HG03432 (cell line): ENCODE results near the gene MCF2L2.

Source experiments
- ATAC-seq: cut with Tn5 transposase; IDR thresholded peaks from one replicate; pipeline ENCODE4 v1.9.1; 2021; ENCODE audit warnings: mild to moderate bottlenecking, moderate library complexity; ENCODE audit not compliant: unreplicated experiment

MCF2L2 gene

DNA sequence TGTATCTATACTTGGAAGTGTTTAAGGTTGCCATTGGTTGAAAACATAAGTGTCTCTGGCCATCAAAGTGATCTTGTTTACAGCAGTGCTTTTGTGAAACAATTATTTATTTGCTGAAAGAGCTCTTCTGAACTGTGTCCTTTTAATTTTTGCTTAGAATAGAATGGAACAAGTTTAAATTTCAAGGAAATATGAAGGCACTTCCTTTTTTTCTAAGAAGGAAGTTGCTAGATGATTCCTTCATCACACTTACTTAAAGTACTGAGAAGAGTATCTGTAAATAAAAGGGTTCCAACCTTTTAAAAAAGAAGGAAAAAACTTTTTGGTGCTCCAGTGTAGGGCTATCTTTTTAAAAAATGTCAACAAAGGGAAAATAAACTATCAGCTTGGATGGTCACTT is 155.6 kb downstream of the MCF2L2 start:
- ATAC-seq: no peak

DNA sequence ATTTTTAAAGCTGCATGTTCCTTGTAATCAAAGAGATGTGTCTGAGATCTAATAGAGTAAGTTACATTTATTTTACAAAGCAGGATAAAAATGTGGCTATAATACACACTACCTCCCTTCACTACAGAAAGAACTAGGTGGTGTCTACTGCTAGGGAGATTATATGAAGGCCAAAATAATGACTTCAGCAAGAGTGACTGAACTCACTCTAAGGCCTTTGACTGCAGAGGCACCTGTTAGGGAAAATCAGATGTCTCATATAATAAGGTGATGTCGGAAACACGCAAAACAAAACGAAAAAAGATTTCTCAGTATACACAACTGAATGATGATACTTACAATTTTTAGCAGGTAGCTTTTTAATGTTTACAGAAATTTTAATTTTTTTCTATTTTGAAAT is 156.3 kb downstream of the MCF2L2 start:
- no peak for ATAC-seq

DNA sequence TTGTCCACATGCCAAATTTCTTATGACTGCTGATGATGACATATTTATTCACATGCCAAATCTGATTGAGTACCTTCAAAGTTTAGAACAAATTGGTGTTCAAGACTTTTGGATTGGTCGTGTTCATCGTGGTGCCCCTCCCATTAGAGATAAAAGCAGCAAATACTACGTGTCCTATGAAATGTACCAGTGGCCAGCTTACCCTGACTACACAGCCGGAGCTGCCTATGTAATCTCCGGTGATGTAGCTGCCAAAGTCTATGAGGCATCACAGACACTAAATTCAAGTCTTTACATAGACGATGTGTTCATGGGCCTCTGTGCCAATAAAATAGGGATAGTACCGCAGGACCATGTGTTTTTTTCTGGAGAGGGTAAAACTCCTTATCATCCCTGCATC is 158.1 kb downstream of the MCF2L2 start:
- ATAC-seq: no peak

DNA sequence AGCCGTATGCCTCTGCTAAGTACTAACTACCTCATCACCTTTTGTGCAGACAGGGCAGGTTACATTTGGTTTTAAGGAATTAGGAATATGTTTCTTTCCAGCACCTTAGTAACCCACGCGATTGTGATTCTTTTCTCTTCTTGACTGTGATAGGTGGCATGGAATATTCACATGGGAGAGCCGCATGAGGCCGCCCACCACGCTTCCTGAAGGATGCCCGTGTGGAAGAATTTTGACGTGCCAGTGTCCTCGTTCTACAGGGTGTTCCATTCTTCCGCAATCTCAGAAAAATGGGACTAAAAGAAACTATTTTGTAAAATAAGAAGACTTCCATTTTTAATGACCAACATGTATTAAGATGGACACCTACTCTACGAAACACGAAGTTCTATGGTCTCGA is 159.1 kb downstream of the MCF2L2 start:
- ATAC-seq: no peak

DNA sequence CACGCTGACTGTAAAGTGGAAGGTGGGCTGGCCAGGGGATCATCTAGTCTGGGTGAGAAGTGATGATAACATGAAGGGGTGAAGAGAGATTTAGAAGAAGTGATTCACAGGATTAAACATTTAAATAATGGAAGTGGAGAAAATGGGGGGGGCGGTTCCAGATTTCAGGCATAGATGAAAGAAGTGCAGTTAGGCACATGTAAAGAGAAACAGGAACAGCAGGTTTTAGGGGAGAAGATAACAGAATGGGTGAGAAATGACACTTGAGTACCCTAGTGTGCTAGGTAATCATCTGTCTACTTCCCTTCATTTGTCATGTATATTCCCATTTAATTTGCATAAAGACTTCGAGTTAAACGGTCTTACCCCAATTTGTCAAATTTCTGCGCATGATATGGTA is 160.1 kb downstream of the MCF2L2 start:
- no peak for ATAC-seq

DNA sequence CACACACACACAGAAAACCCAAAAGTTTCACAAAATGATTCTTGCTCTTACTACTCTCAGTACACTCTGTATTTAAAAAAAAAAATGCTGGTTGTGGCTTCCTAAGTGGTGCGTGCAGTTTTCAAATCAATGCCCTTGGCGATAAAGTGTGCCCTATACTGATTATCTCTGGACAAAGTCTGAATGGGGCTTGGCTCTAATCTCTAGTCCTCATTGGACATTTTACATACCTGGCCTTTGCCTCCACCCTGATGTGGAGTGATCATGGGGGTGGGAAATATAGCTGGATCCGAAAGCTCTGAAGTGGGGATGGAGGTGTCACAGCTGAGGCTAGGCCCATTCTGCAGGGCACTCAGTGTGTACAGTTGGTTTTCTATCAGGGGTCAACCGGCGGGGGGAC is 161.3 kb downstream of the MCF2L2 start:
- no peak for ATAC-seq

DNA sequence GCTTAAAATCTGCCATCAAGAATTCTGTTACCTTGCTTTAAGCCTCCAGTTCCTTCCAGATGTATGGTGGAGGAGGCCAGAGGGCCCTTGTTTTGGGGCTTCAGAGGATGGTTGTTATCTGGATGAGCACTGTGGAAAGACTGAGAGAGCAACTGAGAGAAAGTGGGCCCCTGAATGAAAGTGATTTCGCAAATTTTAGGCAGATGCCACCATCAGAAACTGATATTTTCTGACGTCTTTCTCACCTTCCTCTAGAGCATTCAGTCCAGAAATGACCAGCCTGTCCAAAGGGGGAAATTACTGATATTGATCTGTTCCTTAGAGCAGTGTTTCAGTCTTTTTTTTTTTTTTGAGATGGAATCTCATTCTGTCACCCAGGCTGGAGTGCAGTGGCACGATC is 162.0 kb downstream of the MCF2L2 start:
- ATAC-seq: no peak

DNA sequence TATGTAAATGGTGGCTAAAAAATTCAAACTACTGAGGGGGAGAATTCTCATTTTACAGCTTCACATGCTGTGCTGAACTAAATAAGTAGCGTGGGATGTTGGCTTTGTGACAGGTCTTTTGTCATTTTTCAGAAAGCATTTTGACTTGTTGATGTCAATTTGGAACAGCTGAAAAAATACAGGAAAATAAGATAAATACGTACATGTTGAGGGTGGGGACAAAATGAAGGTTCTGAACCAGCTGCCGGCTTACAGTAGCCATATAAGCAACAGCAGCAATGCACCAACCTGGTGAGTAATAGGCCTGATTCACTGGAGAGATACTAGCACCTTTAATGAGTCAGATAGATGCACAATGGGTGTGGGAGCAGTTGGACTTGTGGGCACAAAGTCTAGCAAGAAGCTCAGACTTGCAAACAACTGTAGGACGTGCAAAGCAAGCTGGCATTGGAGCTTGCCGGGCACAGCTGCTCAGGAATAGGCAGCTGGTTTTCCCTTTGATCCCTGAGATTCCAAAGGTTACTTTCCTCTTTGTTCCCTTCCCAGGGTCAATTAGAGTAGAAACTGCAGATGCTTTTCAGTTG is 162.5 kb downstream of the MCF2L2 start:
- ATAC-seq: no peak

DNA sequence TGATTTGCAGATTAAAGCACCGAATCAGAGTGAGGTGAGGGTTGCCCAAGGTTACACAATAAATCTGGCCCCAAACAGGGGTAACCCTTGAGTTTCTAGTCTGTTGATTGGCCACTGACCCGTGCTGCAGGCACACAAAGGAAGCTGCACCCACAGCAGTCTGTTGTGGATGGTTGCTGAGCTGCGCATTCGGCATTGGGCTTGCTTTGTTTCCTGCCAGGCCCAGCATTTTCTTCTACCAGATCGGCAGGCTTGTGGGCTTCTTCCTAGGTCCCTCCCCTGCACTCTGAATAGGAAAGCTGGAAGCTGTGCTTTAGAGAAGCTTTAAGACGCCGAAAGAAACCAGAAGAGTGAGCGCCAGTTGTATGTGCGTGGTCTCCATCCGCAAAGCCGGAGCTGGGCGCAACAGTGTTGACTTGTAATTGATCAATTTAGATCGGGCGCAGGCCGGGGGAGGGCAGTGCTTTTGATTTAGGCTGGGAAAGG is 163.2 kb downstream of the MCF2L2 start:
- ATAC-seq: no peak

DNA sequence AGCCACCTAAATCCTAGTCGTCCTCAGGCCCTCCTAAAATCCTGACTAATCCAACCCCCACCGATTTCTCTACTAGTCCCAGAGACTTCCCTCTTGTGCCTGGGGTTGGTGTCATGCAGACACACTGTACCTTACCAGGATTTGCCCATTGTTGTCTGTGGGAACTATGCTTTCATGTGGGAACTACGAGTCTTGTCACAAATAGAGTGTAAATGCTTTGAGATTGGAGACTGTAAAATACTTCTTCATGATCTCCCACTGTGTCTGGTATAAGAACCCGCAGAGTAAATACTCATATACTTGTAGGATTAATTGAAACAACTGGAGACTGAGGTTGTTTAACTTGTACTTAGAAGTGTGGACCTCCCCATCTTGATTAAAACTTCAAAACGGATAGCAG is 164.2 kb downstream of the MCF2L2 start:
- ATAC-seq: no peak

DNA sequence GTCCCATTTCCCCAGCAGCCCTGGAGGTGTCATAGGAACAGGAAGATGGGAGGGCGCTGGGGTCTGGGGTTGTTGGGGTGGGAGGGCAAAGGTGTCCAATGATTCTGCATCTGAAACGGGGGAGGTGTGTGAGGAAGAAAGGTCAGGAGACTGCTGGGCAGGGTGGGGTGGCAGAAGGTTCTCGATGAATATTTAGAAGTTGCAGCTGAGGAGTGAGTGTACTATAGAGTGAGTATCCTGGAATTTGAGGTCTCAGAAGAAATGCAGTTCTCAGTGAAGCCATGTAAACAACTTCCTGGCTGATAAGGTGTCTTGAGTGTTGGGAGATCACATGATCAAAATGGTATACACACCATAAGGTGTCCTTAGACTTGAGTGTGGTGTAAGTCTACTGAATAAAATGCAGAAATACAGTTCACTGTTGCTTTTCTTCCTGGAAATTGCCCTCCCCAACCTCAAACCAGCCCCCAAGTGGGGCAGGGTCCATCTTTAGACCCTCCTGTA is 165.5 kb downstream of the MCF2L2 start:
- ATAC-seq: no peak

DNA sequence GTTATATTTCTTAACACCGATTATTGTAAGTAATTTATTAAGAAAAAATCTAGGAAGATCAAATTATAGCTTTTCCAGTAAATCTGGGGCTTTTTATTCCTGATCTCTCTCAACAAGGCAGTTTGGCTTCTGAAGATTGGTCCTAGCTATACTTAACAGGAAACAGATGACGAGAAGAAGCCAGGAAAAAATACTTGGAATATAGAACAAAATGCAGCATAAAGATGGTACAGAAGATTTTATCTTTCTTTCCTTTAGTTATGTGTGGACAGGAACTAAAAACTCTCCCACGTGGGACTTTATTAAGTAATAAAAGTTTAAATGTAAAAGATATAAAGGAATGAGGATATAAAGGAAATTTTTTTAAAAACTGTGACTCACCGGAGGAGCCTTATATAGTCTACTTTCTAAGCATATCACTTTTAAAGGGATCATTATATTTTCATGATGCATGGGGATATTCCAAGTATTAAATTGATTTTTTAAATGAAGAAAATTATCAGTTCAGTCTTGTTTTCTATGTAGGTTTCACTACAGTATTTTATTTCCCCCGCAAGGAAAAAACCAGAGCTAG is 167.2 kb downstream of the MCF2L2 start:
- ATAC-seq: no peak

DNA sequence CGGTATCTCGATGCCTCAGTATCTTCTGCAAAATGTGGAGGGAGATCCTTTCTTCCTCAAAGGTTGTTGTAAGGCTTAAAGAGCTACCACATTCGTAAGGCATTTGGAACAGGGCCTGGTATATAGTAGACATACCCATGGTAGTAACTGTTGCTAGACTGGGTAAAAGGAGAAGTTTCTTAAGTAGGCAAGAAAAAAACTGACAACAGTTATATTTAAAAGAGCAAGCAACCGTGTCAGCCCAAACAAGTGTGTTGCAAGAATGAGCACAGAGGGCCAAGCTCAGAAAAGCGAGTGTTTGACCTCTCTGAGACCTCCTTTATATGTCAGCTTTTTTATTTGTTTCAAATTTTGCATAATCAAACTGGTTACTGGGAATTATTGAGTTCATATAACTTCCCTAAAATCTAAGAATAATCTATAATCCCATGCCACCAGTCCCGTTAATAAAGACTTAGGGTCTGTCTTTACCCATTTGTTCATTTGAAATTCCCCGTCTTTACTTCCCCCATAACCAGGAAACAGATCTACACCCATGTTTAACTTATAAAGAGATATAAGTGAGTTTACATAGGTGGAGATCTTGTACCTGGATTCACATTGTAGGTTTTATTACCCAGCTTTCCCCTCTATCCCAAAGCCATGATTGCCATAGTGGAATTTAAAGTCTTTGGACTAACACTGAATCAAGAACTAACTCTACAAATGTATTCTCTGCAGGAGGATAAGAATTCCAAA is 168.1 kb downstream of the MCF2L2 start:
- no peak for ATAC-seq

DNA sequence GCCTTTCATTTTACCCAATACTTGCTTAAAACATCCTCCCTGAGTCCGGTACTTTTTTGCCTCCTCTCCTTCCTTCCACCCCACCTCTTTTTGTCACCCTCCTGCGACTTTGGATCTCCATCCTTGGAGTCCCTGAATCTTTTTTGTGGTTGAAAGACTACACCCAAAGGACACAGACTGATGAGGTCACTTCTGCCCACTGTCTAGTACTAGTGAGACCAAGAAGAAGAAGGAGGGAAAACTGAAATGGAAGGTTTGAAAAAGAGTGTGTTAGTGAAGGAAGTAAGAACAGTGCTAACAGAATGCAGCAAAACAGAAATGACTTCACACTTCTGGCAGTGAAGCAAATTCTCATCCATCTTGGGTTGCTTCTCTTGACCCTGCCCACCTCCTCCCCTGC is 168.8 kb downstream of the MCF2L2 start:
- no peak for ATAC-seq

DNA sequence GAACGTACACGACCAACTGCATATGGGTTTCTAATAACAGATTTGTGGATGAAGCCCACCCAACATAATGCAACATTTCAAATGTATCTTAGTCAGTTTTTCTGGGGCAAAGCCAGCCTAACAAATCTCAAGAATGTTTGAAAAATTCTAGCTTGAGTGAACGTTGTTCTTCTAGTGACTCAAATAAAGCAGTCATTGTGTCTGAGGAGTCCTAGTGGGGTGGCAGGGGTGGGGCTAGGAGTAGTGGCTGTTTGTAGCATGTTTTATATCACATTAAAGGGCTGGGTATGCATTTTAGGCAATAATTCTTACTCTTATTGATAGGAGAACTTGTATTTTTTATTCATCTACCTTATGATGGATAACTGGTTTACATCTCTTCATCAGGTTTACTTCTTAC is 169.3 kb downstream of the MCF2L2 start:
- no peak for ATAC-seq

DNA sequence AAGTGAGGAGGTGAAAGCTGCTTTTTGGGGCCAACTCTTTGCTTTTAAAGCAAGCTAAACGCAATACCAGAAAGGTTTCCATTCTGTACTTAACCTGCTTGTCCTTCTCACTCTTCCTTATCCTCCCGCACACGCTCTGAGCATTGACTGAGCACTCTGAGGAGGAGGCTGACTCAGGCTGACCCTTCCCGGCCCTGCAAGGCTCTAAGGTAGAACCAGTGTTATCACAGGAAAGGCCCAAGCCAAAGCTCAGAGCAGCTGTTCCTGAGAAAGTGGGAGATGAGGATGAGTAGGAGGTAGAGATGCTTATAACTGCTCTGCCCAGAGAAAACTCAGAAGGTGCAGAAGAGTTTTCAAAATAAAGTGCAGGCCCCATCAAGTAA is 173.1 kb downstream of the MCF2L2 start:
- no peak for ATAC-seq

DNA sequence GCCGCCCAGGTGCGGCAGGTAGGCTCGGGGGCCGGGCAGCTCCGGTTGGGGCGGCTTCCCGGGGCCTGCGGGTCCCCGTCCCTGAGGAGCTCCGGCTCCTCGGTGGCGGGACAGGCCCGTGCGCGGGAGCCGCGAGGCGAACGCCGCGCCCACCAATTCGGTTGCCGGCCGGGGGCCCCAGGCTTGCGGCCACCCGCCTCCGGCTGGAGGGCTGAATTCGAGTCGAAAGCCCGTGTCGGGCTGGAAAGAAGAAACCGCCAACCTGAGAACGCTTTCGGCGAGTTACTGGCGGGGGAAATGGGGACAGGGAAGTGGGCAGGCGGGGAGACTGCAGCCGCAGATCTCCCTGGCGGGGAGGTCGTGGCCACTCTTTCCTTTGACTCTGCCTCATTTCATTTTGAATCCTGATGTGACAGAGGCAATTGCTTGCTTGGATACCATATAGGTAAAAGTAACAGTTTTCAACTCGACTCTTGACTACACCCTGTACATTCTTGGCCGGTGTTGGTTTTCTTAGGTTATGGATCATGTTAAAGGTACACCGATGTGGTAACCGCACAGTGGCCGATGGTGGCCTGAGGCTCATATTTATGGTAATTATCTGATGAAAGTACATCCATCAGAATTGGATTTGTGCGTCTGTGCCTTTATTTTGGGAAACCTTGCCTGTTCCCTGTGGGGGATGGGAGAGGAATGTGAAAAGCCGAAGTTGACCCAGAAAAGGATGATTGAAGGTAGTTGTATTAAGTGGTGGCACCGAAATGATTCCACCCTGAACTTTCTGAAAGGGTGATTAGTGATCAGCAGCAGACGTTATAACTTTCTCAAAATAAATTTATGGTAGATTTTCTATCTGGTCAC is 173.7 kb downstream of the MCF2L2 start:
- no peak for ATAC-seq

DNA sequence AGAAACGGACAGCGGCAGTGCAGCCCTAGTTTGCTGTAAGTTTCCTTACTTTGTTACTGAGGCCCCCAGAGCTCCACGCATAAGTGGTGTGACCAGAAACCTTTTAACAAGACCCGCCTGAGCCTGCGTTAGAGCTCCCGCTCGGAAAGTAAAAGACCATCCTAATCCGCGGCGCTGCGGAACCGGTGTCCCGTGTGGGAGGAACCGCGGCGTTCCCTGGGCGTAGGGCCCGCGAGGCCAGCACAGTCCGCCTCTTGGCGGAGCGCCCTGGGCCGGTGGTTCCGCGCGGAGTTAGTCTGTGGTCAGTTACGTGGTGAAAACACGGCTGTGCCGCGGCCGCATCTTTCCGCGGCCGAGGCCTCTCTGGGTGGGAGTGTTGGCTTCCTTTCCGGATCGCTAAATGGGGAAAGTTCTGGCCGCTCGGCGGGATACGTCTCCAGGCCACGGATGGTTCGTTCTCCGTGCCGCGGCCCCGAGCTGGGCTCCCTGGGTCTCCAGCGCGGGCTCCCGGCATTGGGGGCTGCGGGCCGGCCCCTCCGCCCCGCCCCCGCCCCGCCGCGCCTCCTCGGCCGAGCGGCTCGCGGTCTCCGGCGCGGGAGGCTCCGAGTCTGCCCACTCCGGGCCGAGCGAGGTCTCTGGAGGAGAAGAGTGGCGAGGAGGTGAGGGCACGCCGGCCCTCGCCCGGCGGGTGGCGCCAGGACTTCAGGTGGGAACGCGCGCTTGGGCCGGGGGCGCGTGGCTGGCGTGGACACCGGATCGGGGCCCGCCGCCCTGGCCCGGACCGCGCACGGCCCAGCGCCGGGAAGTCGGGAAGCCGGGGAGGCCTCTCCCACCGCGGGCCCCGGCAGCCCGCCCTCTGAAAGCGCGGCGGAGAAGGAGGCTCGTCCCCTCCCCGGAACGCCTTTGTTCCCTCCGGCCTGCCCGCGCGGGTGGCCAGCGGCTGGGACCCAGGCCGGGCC is 174.6 kb downstream of the MCF2L2 start:
- no peak for ATAC-seq

DNA sequence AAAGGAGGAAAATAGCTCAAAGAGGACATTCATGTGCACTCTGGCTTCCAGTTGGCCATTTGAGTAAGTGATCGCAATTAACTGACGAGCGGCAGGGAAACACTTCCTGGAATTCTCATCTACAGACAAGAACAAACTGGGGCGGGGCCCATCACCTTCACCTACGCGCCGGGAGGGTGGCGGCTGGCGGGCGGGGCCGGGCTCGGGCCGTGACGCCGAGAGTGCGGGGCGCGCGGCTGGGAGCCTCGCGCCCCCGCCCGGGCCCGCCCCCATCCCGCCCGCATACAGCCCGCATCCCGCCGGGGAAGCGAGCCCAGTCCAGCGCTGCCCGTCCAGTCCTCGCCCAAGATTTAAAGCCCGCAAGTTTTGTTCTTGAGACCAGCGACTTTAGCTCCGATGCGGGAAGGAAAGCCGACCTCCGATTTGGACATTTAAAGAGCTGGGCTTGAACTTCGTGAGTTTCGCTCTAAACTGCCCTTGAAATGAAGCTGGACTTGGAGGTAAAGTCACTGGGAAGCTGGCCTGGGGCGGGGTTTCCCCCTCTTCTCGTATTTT is 175.4 kb downstream of the MCF2L2 start, which contains the start of gene B3GNT5:
Gene B3GNT5 (plus strand): TSS at position 281 of the 555 bp plus-strand sequence. CDS start 16,546 bp downstream, outside the sequence.
- ATAC-seq: no peak
